ENCODE results near the gene FBXL17. TPM values are rescaled to one million over a fixed set of nuclear protein-coding genes. Genes with fewer than 3 reads are reported as not detected.
A peak's percentile ranks its signal among the peaks of the same experiment; 100 is the strongest.

FBXL17 gene
- total RNA-seq, 1 experiment from 2014 or later: 11.6 TPM

GRCh38 chr5:108421713-108422112 lies 39.8 kb upstream of the FBXL17 start:
- Mint-ChIP-seq H3K9me3 (ENCODE audit: unreplicated experiment) (peaks cover 19% of the 10 kb centered on the region), H3K4me1 (ENCODE audit: low read depth, unreplicated experiment) (peaks cover 43% of the 10 kb centered on the region), H3K36me3 (ENCODE audit: insufficient read depth, unreplicated experiment) (no peaks in the 10 kb centered on the region), H3K4me3 (ENCODE audit: unreplicated experiment) (no peak overlapping the region), H3K27ac (ENCODE audit: unreplicated experiment) (no peak overlapping the region), H3K27me3 (ENCODE audit: insufficient read depth, unreplicated experiment) (no peaks in the 10 kb centered on the region)
- Histone ChIP-seq H3K4me1 (peaks cover 20% of the 10 kb centered on the region), H3K27me3 (replicated peaks; ENCODE audit: control insufficient read depth, insufficient read depth, low read length) (no peaks in the 10 kb centered on the region), H3K36me3 (ENCODE audit: control insufficient read depth, insufficient read depth, low read length) (no peaks in the 10 kb centered on the region), H3K4me3 (ENCODE audit: low read depth, low read length) (no peak overlapping the region), H3K9me3 (0 out of 2 replicates have a peak, but pooled peaks cover 3% of the 10 kb centered on the region)
- DNase-seq: no peak
- TF ChIP-seq, protein P1, sequence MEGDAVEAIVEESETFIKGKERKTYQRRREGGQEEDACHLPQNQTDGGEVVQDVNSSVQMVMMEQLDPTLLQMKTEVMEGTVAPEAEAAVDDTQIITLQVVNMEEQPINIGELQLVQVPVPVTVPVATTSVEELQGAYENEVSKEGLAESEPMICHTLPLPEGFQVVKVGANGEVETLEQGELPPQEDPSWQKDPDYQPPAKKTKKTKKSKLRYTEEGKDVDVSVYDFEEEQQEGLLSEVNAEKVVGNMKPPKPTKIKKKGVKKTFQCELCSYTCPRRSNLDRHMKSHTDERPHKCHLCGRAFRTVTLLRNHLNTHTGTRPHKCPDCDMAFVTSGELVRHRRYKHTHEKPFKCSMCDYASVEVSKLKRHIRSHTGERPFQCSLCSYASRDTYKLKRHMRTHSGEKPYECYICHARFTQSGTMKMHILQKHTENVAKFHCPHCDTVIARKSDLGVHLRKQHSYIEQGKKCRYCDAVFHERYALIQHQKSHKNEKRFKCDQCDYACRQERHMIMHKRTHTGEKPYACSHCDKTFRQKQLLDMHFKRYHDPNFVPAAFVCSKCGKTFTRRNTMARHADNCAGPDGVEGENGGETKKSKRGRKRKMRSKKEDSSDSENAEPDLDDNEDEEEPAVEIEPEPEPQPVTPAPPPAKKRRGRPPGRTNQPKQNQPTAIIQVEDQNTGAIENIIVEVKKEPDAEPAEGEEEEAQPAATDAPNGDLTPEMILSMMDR (IDR thresholded peaks at IDR 0.05; ENCODE audit: insufficient read depth in 1 of 2, low read depth in 1 of 2, low read length in 1 of 2, severe bottlenecking in 1 of 2, unreplicated experiment in 1 of 2): no peak
- POLR2A ChIA-PET: no interaction called here
- intact Hi-C loops (cut with micrococcal nuclease; ENCODE audit: unreplicated experiment): no loop called here
- CTCF ChIA-PET: no interaction called here
- BruUV-seq (replicated peaks): no TSS peak

DNA sequence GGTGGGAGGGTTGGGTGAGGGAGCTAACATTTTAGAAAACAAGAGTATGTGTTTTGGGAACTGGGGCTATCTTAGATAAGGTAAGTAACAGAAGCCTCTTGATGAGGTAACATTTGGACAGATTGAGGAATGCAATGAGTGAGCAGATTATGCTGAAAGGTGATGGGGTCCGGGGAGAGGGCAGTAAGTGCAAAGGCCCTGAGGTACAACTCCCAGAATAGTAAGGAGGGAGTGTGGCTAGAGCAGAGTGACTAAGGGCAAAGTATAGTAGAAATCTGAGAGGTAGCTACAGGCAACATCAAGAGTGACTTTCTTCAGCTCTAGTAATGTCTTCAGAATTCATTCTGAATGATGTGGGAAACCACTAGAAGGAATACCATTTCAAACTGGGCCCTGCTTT lies 38.9 kb upstream of the FBXL17 start:
- Mint-ChIP-seq H3K9me3 (ENCODE audit: unreplicated experiment) (peaks cover 19% of the 10 kb centered on the region), H3K4me3 (ENCODE audit: unreplicated experiment) (no peak overlapping the region), H3K36me3 (ENCODE audit: insufficient read depth, unreplicated experiment) (no peaks in the 10 kb centered on the region), H3K4me1 (ENCODE audit: low read depth, unreplicated experiment) (peaks cover 43% of the 10 kb centered on the region), H3K27me3 (ENCODE audit: insufficient read depth, unreplicated experiment) (no peaks in the 10 kb centered on the region), H3K27ac (ENCODE audit: unreplicated experiment) (peak overlapping the region; percentile 78)
- ChIA-PET CTCF (no interaction called here), POLR2A (no interaction called here)
- DNase-seq: no peak
- no TSS peak for BruUV-seq (replicated peaks)
- Histone ChIP-seq H3K4me1 (peaks cover 26% of the 10 kb centered on the region), H3K36me3 (ENCODE audit: control insufficient read depth, insufficient read depth, low read length) (no peaks in the 10 kb centered on the region), H3K4me3 (ENCODE audit: low read depth, low read length) (no peak overlapping the region), H3K27me3 (replicated peaks; ENCODE audit: control insufficient read depth, insufficient read depth, low read length) (no peaks in the 10 kb centered on the region), H3K9me3 (0 out of 2 replicates have a peak, but pooled peaks cover 3% of the 10 kb centered on the region)
- TF ChIP-seq, protein P1 (IDR thresholded peaks at IDR 0.05; ENCODE audit: insufficient read depth in 1 of 2, low read depth in 1 of 2, low read length in 1 of 2, severe bottlenecking in 1 of 2, unreplicated experiment in 1 of 2): no peak
- intact Hi-C loops (cut with micrococcal nuclease; ENCODE audit: unreplicated experiment): no loop called here

- H3K9me3 Mint-ChIP-seq (ENCODE audit: unreplicated experiment): peaks cover 19% of the 10 kb centered on the region
- H3K4me1 Mint-ChIP-seq (ENCODE audit: low read depth, unreplicated experiment): peaks cover 43% of the 10 kb centered on the region
- intact Hi-C loops (cut with micrococcal nuclease; ENCODE audit: unreplicated experiment): no loop called here
- Histone ChIP-seq H3K4me3 (ENCODE audit: low read depth, low read length) (no peak overlapping the region), H3K27me3 (replicated peaks; ENCODE audit: control insufficient read depth, insufficient read depth, low read length) (no peaks in the 10 kb centered on the region), H3K9me3 (0 out of 2 replicates have a peak, but pooled peaks cover 3% of the 10 kb centered on the region), H3K36me3 (ENCODE audit: control insufficient read depth, insufficient read depth, low read length) (no peaks in the 10 kb centered on the region), H3K4me1 (peaks cover 29% of the 10 kb centered on the region)
- ChIA-PET CTCF (interaction anchor here (0.6 kb wide), 1 partner anchor 38 kb away, joined by 6 read pairs; no protein-coding TSS in a partner anchor), POLR2A (no interaction called here)
- H3K4me3 Mint-ChIP-seq (ENCODE audit: unreplicated experiment): no peak overlapping the region
- no peak for DNase-seq
- no peaks in the 10 kb centered on the region for H3K36me3 Mint-ChIP-seq (ENCODE audit: insufficient read depth, unreplicated experiment)
- no peaks in the 10 kb centered on the region for H3K27me3 Mint-ChIP-seq (ENCODE audit: insufficient read depth, unreplicated experiment)
- TF ChIP-seq, protein P1 (IDR thresholded peaks at IDR 0.05; ENCODE audit: insufficient read depth in 1 of 2, low read depth in 1 of 2, low read length in 1 of 2, severe bottlenecking in 1 of 2, unreplicated experiment in 1 of 2): no peak
- BruUV-seq (replicated peaks): no TSS peak
- no peak overlapping the region for H3K27ac Mint-ChIP-seq (ENCODE audit: unreplicated experiment)
Observed at GRCh38 chr5:108420158-108420557, 38.3 kb upstream of the FBXL17 start.

Data from Caco-2 (cell line).